ENCODE results near the gene TMEM200C. TPM values are rescaled to one million over a fixed set of nuclear protein-coding genes. Genes with fewer than 3 reads are reported as not detected.

The TMEM200C gene
- not detected in 2 replicates for total RNA-seq

GRCh38 chr18:5895299-5895875 is at the start of gene TMEM200C:
TMEM200C (minus strand) TSS chr18:5895522; CDS start chr18:5892063, 3,459 bp downstream.

Data from dermis lymphatic vessel endothelial cell (primary cell).